Effector memory CD4-positive, alpha-beta T cell (primary cell): ENCODE results near the gene DNAH11.
"Not testable (repeated sequence)": the region's sequence is repeated elsewhere in the genome, so short reads cannot be mapped to it uniquely, and the experiment has no call there.

Experiments used
- DNase-seq, 3 donors: peaks; one replicate each; pipeline ENCODE4 v3.0.0-alpha.2; 2020
- H3K27ac ChIP-seq: 2 replicates; pipeline ENCODE4 v1.7.0; 2013; ENCODE audit warnings: mild to moderate bottlenecking, low read length, moderate library complexity; ENCODE audit not compliant: insufficient read depth, poor library complexity, severe bottlenecking
- H3K27me3 ChIP-seq: replicated peaks from 2 replicates; pipeline ENCODE4 v1.7.0; 2013; ENCODE audit warnings: mild to moderate bottlenecking, low read length; ENCODE audit not compliant: insufficient read depth, control insufficient read depth, poor library complexity, severe bottlenecking
- H3K36me3 ChIP-seq: 2 replicates; pipeline ENCODE4 v1.7.0; 2013; ENCODE audit warnings: mild to moderate bottlenecking, low read length, moderate library complexity; ENCODE audit not compliant: control insufficient read depth, insufficient read depth
- H3K4me1 ChIP-seq: 2 replicates; pipeline ENCODE4 v1.7.0; 2013; ENCODE audit warnings: low read length, mild to moderate bottlenecking; ENCODE audit not compliant: control insufficient read depth, insufficient read depth, poor library complexity, severe bottlenecking
- H3K4me3 ChIP-seq: 2 replicates; pipeline ENCODE4 v1.7.0; 2013; ENCODE audit warnings: low read length, low read depth, mild to moderate bottlenecking; ENCODE audit not compliant: insufficient read depth, poor library complexity, severe bottlenecking
- H3K9me3 ChIP-seq: 2 replicates; pipeline ENCODE4 v1.7.0; 2013; ENCODE audit warnings: mild to moderate bottlenecking, low read length, moderate library complexity; ENCODE audit not compliant: control insufficient read depth

The DNAH11 gene

DNA sequence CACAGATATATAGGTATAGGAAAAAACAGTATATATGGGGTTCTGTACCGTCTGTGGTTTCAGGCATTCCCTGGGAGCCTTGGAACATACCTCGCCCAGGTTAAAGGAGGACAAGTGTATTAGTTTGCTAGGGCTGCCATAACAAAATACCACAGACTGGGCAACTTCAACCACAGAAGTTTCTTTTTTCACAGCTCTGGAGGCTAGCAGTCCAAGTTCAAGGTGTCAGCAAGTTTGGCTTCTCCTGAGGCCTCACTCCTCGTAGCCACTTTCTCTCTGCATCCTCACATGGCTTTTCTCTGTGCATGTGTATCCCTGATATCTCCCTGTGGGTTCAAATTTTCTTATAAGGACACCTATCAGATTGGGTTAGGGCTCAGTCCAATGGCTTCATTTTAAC is 189.1 kb downstream of the DNAH11 start:
- Histone ChIP-seq H3K9me3 (no peaks in the 10 kb centered on the region), H3K4me1 (no peaks in the 10 kb centered on the region), H3K4me3 (no peak overlapping the region), H3K36me3 (no peaks in the 10 kb centered on the region), H3K27me3 (no peaks in the 10 kb centered on the region), H3K27ac (no peak overlapping the region)
- DNase-seq, result no peak

DNA sequence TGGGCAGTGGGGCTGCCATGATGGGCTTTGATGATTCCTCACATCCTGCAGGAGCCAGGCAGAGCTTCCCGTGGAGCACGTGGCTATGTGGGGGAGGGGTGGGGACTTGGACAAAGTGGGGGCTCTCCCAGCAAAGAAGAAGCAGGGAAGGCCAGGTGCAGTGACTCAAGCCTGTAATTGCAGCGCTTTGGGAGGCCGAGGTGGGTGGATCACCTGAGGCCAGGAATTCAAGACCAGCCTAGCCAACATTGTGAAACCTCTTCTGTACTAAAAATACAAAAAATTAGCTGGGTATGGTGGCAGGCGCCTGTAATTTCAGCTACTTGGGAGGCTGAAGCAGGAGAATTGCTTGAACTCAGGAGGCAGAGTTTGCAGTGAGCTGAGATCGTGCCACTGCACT is 190.1 kb downstream of the DNAH11 start:
- not testable (repeated sequence) for DNase-seq, H3K36me3 ChIP-seq, H3K27me3 ChIP-seq, H3K4me1 ChIP-seq, H3K4me3 ChIP-seq, H3K9me3 ChIP-seq, H3K27ac ChIP-seq

- Histone ChIP-seq H3K27ac (no peak overlapping the region), H3K27me3 (no peaks in the 10 kb centered on the region), H3K4me1 (no peaks in the 10 kb centered on the region), H3K36me3 (no peaks in the 10 kb centered on the region), H3K9me3 (no peaks in the 10 kb centered on the region), H3K4me3 (no peak overlapping the region)
- DNase-seq, result no peak
Measured at GRCh38 chr7:21733837-21734236, 191.0 kb downstream of the DNAH11 start.

DNA sequence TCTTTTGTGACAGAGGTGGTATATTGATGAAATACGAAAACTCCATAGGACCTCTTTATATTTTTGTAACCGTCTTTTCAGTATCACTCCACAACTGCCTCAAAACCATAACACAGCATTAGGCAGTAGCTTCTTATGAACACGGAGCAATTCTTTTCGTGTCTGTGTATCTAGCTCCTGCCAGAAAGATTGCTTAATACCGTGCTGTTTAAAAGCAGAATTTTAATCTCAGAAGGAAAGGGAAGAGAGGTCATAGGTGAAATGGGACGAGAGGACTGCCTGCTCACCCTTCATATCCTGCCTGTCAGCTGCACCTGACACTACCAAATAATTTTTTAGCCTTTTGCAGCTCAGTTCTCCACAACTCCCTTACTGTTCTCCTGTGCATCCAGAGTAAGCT is 200.7 kb downstream of the DNAH11 start:
- no peak overlapping the region for H3K27ac ChIP-seq
- no peaks in the 10 kb centered on the region for H3K36me3 ChIP-seq
- no peaks in the 10 kb centered on the region for H3K27me3 ChIP-seq
- H3K4me1 ChIP-seq, result no peaks in the 10 kb centered on the region
- H3K9me3 ChIP-seq, result no peaks in the 10 kb centered on the region
- no peak for DNase-seq
- H3K4me3 ChIP-seq, result no peak overlapping the region

DNA sequence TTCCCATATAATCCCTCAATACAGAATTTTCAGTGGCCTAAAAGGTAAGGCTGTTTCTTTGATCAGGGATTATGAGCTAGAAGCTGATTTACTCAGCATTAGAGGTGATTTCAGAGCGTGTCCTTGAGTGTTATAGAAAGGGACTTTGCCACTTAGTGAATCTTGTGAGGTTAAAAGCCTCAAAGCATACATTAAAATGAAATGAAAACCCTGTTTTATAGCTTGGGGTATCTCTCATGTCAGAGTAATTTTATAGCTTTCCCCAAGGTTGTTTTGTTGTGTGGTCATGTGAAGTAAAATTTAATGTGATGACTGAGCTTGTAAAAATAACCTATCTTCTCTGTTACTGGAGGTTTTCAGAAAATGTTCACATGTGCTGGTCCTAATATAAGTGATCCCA is 204.1 kb downstream of the DNAH11 start:
- Histone ChIP-seq H3K27ac (no peak overlapping the region), H3K36me3 (no peaks in the 10 kb centered on the region), H3K9me3 (no peaks in the 10 kb centered on the region), H3K4me3 (no peak overlapping the region), H3K4me1 (no peaks in the 10 kb centered on the region), H3K27me3 (no peaks in the 10 kb centered on the region)
- DNase-seq, result no peak

- no peaks in the 10 kb centered on the region for H3K36me3 ChIP-seq
- H3K9me3 ChIP-seq, result no peaks in the 10 kb centered on the region
- H3K4me1 ChIP-seq, result no peaks in the 10 kb centered on the region
- H3K27me3 ChIP-seq, result no peaks in the 10 kb centered on the region
- H3K4me3 ChIP-seq, result no peak overlapping the region
- DNase-seq, result no peak
- H3K27ac ChIP-seq, result no peak overlapping the region
Measured at GRCh38 chr7:21747806-21748205, 205.0 kb downstream of the DNAH11 start.

GRCh38 chr7:21749378-21749777 is 206.5 kb downstream of the DNAH11 start:
- no peak for DNase-seq
- Histone ChIP-seq H3K4me1 (no peaks in the 10 kb centered on the region), H3K36me3 (no peaks in the 10 kb centered on the region), H3K27me3 (no peaks in the 10 kb centered on the region), H3K4me3 (no peak overlapping the region), H3K9me3 (no peaks in the 10 kb centered on the region), H3K27ac (no peak overlapping the region)

- DNase-seq, result no peak
- H3K4me1 ChIP-seq, result no peaks in the 10 kb centered on the region
- no peaks in the 10 kb centered on the region for H3K36me3 ChIP-seq
- no peaks in the 10 kb centered on the region for H3K27me3 ChIP-seq
- no peaks in the 10 kb centered on the region for H3K9me3 ChIP-seq
- no peak overlapping the region for H3K27ac ChIP-seq
- no peak overlapping the region for H3K4me3 ChIP-seq
Measured at GRCh38 chr7:21753071-21753470, 210.2 kb downstream of the DNAH11 start.

GRCh38 chr7:21754963-21755362 is 212.1 kb downstream of the DNAH11 start:
- no peak for DNase-seq
- Histone ChIP-seq H3K4me1 (no peaks in the 10 kb centered on the region), H3K27ac (no peak overlapping the region), H3K36me3 (no peaks in the 10 kb centered on the region), H3K4me3 (no peak overlapping the region), H3K9me3 (no peaks in the 10 kb centered on the region), H3K27me3 (no peaks in the 10 kb centered on the region)

GRCh38 chr7:21757537-21758282 is 214.9 kb downstream of the DNAH11 start:
- H3K9me3 ChIP-seq, result no peaks in the 10 kb centered on the region
- no peaks in the 10 kb centered on the region for H3K4me1 ChIP-seq
- H3K27ac ChIP-seq, result no peak overlapping the region
- no peak overlapping the region for H3K4me3 ChIP-seq
- no peak for DNase-seq
- no peaks in the 10 kb centered on the region for H3K36me3 ChIP-seq
- no peaks in the 10 kb centered on the region for H3K27me3 ChIP-seq
